WTC11 (cell line): ENCODE results near the gene SDS. TPM values are rescaled to one million over a fixed set of nuclear protein-coding genes. Genes with fewer than 3 reads are reported as not detected.

ENCODE experiments used
- total RNA-seq: library from RNA; stranded (reverse); gene quantifications from 3 replicates; pipeline ENCODE4 v1.2.3, GENCODE V29; 2021

SDS gene
- total RNA-seq, 1 experiment from 2014 or later = 0.31 TPM

Other genes with a start within 250 kb of the SDS start
- gene DDX54, start 218.4 kb downstream of the SDS start, total RNA-seq = 120 to 151 TPM (median 123 TPM) in 3 replicates
- 26.4 to 29.3 TPM (median 27.1 TPM) in 3 replicates for gene RITA1, start 218.2 kb downstream of the SDS start, total RNA-seq
- 29.0 to 32.7 TPM (median 30.7 TPM) in 3 replicates for gene TPCN1, start 182.4 kb downstream of the SDS start, total RNA-seq
- 12.2 to 13.9 TPM (median 13.8 TPM) in 3 replicates for gene SLC8B1, start 68.8 kb downstream of the SDS start, total RNA-seq
- 34.8 to 39.4 TPM (median 35.6 TPM) in 3 replicates for gene PLBD2, start 45.3 kb downstream of the SDS start, total RNA-seq
- 0.41 to 0.96 TPM (median 0.52 TPM) in 3 replicates for gene SDSL, start 18.5 kb upstream of the SDS start, total RNA-seq
- 1.5 to 3.0 TPM (median 1.6 TPM) in 3 replicates for gene LHX5, start 68.0 kb upstream of the SDS start, total RNA-seq